K562 (cell line): Measurements from ENCODE around the gene CAV1. TPM values are rescaled to one million over a fixed set of nuclear protein-coding genes. Genes with fewer than 3 reads are reported as not detected.

ENCODE experiments used
- ATAC-seq: fragments of 200-7000 bp; cut with Tn5 transposase; 3 replicates; pipeline ENCODE4 v1.9.1; 2020; ENCODE audit warnings: moderate library complexity
- BruUV-seq: library from RNA; stranded (reverse); fragments of 400-500 nt; replicated peaks from 2 replicates; lab custom pipeline; 2021; lab: Mats Ljungman, UMichigan
- CTCF ChIA-PET: fragments of 300-600 bp; formaldehyde crosslinking; extraction: SDS; loops from one replicate; lab custom pipeline; 2021; ENCODE audit warnings: low intra/inter-chr PET ratio; lab: Yijun Ruan, JAX
- POLR2A ChIA-PET: fragments of 300-600, 350-650 bp; sonication (Branson Sonifier 250); formaldehyde crosslinking; extraction: SDS; loops from one replicate; lab custom pipeline; 2021; ENCODE audit warnings: antibody characterized with exemption, inconsistent platforms; lab: Yijun Ruan, JAX
- DNase-seq, 4 experiments: peaks; one replicate each; pipeline versions ENCODE4 v3.0.0 to v3.0.0-alpha.2; 2011 to 2018; ENCODE audit warnings: low spot score in 3 of 4, mixed read lengths in 3 of 4; ENCODE audit errors: extremely low read depth in 1 of 4
- FAIRE-seq: peaks from 2 replicates; lab custom pipeline; 2011; peaks lifted over from hg19 to GRCh38; lab: Jason Lieb, UNC
- H2AFZ ChIP-seq: 2 replicates; pipeline ENCODE4 v1.6.0; 2011; ENCODE audit warnings: low read depth, low read length, control low read depth, inconsistent platforms
- H3K27ac ChIP-seq: fragments of 200-600 bp; 3 replicates; pipeline ENCODE4 v1.8.0; 2011; ENCODE audit warnings: low read depth, mild to moderate bottlenecking, control low read depth, inconsistent platforms, low read length, moderate library complexity, mixed read lengths; ENCODE audit errors: extremely low read depth
- H3K27me3 ChIP-seq, 2 experiments: fragments of 300-600 bp in 1 of 2; 2 replicates in 1 of 2; 3 replicates in 1 of 2; pipeline versions ENCODE4 v1.6.0 to v1.8.0; 2011; ENCODE audit warnings: inconsistent platforms in 2 of 2, low read length in 2 of 2, mild to moderate bottlenecking in 1 of 2, mixed read lengths in 1 of 2, moderate library complexity in 1 of 2; ENCODE audit not compliant: control insufficient read depth in 2 of 2, insufficient read depth in 2 of 2
- H3K36me3 ChIP-seq: fragments of 300-600 bp; 3 replicates; pipeline ENCODE4 v1.8.0; 2011; ENCODE audit warnings: mild to moderate bottlenecking, low read length, inconsistent platforms; ENCODE audit not compliant: control insufficient read depth, insufficient read depth
- H3K4me1 ChIP-seq, 2 experiments: fragments of 200-600 bp in 1 of 2; replicated peaks in 1 of 2; 2 replicates in 1 of 2; 3 replicates in 1 of 2; pipeline versions ENCODE4 v1.5.1 to v1.8.0; 2011; ENCODE audit warnings: inconsistent platforms in 2 of 2, low read length in 2 of 2, mild to moderate bottlenecking in 1 of 2, mixed read lengths in 1 of 2, moderate library complexity in 1 of 2; ENCODE audit not compliant: control insufficient read depth in 2 of 2, insufficient read depth in 2 of 2
- H3K4me2 ChIP-seq: 2 replicates; pipeline ENCODE4 v1.6.1; 2011; ENCODE audit warnings: low read length, control low read depth, inconsistent platforms, mixed read lengths; ENCODE audit not compliant: insufficient read depth
- H3K4me3 ChIP-seq: fragments of 200-600 bp; sonication (generic), shearing (Covaris generic); 2 replicates; pipeline ENCODE4 v1.5.1; 2016; ENCODE audit warnings: control low read depth, inconsistent platforms
- H3K79me2 ChIP-seq: fragments of 200-600 bp; 3 replicates; pipeline ENCODE4 v1.8.0; 2011; ENCODE audit warnings: low read length, inconsistent platforms; ENCODE audit not compliant: control insufficient read depth, insufficient read depth
- H3K9ac ChIP-seq, 2 experiments: 2 replicates each; pipeline versions ENCODE4 v1.6.0 to v1.6.1; 2011; ENCODE audit warnings: low read depth in 2 of 2, low read length in 2 of 2, control low read depth in 1 of 2, inconsistent platforms in 1 of 2, mild to moderate bottlenecking in 1 of 2, mixed read lengths in 1 of 2; ENCODE audit not compliant: insufficient read depth in 1 of 2
- H3K9me1 ChIP-seq: one replicate; pipeline ENCODE4 v1.6.0; 2011; ENCODE audit warnings: inconsistent platforms, mild to moderate bottlenecking, low read length, moderate library complexity; ENCODE audit not compliant: control insufficient read depth, insufficient read depth
- H3K9me3 ChIP-seq: replicated peaks from 2 replicates; pipeline ENCODE4 v1.5.1; 2011; ENCODE audit warnings: low read depth, low read length, inconsistent platforms; ENCODE audit not compliant: control insufficient read depth, insufficient read depth
- H4K20me1 ChIP-seq: replicated peaks from 2 replicates; pipeline ENCODE4 v1.6.1; 2011; ENCODE audit warnings: low read length, inconsistent platforms, mixed read lengths; ENCODE audit not compliant: control insufficient read depth, insufficient read depth
- RFX1 ChIP-seq: fragments of 450-650 bp; IDR thresholded peaks from 2 replicates; pipeline ENCODE4 v1.6.1; 2016; ENCODE audit warnings: mild to moderate bottlenecking, moderate library complexity
- RNF2 ChIP-seq: sonication (generic); IDR thresholded peaks from 2 replicates; pipeline ENCODE4 v1.6.1; 2016
- TRIM24 ChIP-seq, 2 experiments: fragments of 450-650 bp; IDR thresholded peaks; 2 replicates each; pipeline ENCODE4 v1.6.1; 2016
- WGBS: fragments of 100-300 bp; shearing (Covaris generic); methylation state at CpG from one replicate; pipeline ENCODE4 v1.1.6; 2016; ENCODE audit warnings: low coverage, mixed read lengths; ENCODE audit not compliant: insufficient coverage; ENCODE audit errors: missing lambda C conversion rate; 5-methylcytosine and 5-hydroxymethylcytosine counted together
- in situ Hi-C: fragments of 300-500 bp; cut with MboI; formaldehyde crosslinking; loops from 4 replicates; pipeline ENCODE4 v1.15.0; 2018; ENCODE audit warnings: inconsistent platforms, mixed read lengths
- intact Hi-C: fragments of 100-400 bp; cut with micrococcal nuclease; formaldehyde crosslinking; loops from 2 replicates; pipeline ENCODE4 v1.14.2; 2022
- polyA plus RNA-seq, 8 experiments: library from polyadenylated mRNA; depleted of rRNA in 4 of 8; stranded (reverse) in 5 of 8; unstranded in 3 of 8; fragments of >200 nt; fragmentation: Nextera tagmentation in 2 of 8; fragmentation: Illumina TruSeq in 1 of 8; extraction: Ambion mirVana in 2 of 8; extraction: Trizol in 1 of 8; gene quantifications; 2 replicates each; pipeline versions ENCODE4 v1.2.1 to v1.2.3, GENCODE V29; 2011 to 2014; ENCODE audit warnings: inconsistent platforms in 1 of 8, missing spikeins in 1 of 8
- total RNA-seq, 7 experiments: library from RNA; depleted of rRNA in 6 of 7; stranded (reverse); fragments of >200 nt in 6 of 7; fragmentation: Illumina TruSeq in 2 of 7; extraction: Trizol in 2 of 7; gene quantifications; 2 replicates each; pipeline versions ENCODE4 v1.2.1 to v1.2.3, GENCODE V29; 2011 to 2021; ENCODE audit warnings: low replicate concordance in 1 of 7
- TF ChIP-seq, protein P1 (sequence below), 2 experiments: fragments of 450-650 bp; formaldehyde crosslinking in 1 of 2; IDR thresholded peaks; 2 replicates each; pipeline versions ENCODE4 v1.4.0 to v1.6.1; 2014 to 2020; ENCODE audit warnings: mild to moderate bottlenecking in 2 of 2, borderline replicate concordance in 1 of 2, low read depth in 1 of 2

Gene CAV1
- total and polyA plus RNA-seq, 9 of the 15 experiments (the other 6 are each of a cell fraction or from before 2014, with no cell fraction given), result 0.08 to 1.5 (median 0.63) TPM

DNA sequence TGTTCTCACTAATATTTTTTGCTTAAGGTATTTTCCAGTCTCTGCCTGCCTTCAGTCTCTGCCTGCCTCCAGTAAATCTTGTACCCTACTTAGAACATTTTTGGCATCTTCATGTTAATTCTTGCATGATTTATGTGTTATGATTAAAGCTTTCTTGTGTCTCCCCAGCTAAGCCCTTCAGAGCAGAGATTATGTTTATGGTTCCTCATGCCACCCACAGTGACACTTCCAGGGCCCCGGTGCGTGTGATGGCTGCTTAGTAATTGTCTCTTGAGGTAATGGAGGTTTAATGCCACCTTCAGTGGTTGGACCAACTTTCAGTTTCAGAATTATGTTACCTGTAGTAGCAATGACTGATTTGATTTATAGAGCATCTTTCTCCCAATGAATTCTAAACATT is 76.6 kb downstream of the CAV1 start (continued):
- TF ChIP-seq, protein P1, sequence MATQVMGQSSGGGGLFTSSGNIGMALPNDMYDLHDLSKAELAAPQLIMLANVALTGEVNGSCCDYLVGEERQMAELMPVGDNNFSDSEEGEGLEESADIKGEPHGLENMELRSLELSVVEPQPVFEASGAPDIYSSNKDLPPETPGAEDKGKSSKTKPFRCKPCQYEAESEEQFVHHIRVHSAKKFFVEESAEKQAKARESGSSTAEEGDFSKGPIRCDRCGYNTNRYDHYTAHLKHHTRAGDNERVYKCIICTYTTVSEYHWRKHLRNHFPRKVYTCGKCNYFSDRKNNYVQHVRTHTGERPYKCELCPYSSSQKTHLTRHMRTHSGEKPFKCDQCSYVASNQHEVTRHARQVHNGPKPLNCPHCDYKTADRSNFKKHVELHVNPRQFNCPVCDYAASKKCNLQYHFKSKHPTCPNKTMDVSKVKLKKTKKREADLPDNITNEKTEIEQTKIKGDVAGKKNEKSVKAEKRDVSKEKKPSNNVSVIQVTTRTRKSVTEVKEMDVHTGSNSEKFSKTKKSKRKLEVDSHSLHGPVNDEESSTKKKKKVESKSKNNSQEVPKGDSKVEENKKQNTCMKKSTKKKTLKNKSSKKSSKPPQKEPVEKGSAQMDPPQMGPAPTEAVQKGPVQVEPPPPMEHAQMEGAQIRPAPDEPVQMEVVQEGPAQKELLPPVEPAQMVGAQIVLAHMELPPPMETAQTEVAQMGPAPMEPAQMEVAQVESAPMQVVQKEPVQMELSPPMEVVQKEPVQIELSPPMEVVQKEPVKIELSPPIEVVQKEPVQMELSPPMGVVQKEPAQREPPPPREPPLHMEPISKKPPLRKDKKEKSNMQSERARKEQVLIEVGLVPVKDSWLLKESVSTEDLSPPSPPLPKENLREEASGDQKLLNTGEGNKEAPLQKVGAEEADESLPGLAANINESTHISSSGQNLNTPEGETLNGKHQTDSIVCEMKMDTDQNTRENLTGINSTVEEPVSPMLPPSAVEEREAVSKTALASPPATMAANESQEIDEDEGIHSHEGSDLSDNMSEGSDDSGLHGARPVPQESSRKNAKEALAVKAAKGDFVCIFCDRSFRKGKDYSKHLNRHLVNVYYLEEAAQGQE (IDR thresholded peaks at IDR 0.05; ENCODE audit: borderline replicate concordance), result no peak
- TF ChIP-seq, protein P1 (CRISPR knock-in tag; IDR thresholded peaks at IDR 0.05; ENCODE audit: low read depth), result no peak

DNA sequence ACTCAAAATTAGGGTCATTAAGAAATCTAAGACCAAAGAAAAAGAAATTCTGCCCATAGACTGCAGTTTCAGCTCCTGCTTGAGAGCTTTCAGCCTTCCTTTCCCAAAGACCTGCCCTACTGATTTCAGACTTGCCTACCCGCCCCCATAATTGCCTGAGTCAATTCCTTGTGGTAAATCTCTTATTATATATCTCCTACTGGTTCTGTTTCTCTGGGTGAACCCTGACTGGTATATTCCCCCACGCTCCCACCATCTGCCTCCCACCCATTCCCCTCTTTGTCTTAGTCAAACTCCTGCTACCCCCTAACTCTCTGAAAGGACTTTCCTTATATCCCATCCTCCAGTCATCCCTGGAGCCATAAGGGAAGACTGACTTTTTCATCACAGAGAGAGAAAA is 82.5 kb downstream of the CAV1 start:
- ChIA-PET CTCF (interaction anchor here (0.7 kb wide), 1 partner anchor 9 kb away, joined by 3 read pairs; no protein-coding TSS in a partner anchor), POLR2A (interaction anchor here (0.8 to 1.0 kb wide), 2 partner anchors 12 to 13 kb away, joined by 3 read pairs; no protein-coding TSS in a partner anchor)
- Histone ChIP-seq H3K4me2 (no peak overlapping the region), H3K4me1 (no peaks in the 10 kb centered on the region), H2AFZ (no peak overlapping the region), H3K4me3 (no peak overlapping the region), H3K9ac (no peak overlapping the region), H4K20me1 (no peaks in the 10 kb centered on the region), H3K36me3 (no peaks in the 10 kb centered on the region), H3K9me1 (no peaks in the 10 kb centered on the region), H3K9me3 (no peaks in the 10 kb centered on the region), H3K79me2 (no peaks in the 10 kb centered on the region), H3K27me3 (peaks cover 0 to 6% of the 10 kb centered on the region in 2 experiments; a peak in 2 of 5 replicates), H3K27ac (no peak overlapping the region)
- ATAC-seq (no peak), FAIRE-seq (no peak), DNase-seq (no peak)
- in situ Hi-C loops (no loop called here), intact Hi-C loops (no loop called here)
- no TSS peak for BruUV-seq
- WGBS, result 0% methylated on average over 2 of the region's 2 CpGs
- TF ChIP-seq, protein P1 (IDR thresholded peaks at IDR 0.05; ENCODE audit: borderline replicate concordance), result no peak
- TF ChIP-seq, protein P1 (CRISPR knock-in tag; IDR thresholded peaks at IDR 0.05; ENCODE audit: low read depth), result no peak
- no peak for TF ChIP-seq RNF2
- no peak for TF ChIP-seq TRIM24 (IDR thresholded peaks at IDR 0.05)
- no peak for TF ChIP-seq RFX1
